ENCODE data around the gene NCK2.

The NCK2 gene

GRCh38 chr2:105779394-105779793 is 34.7 kb downstream of the NCK2 start:
- DNase-seq = no peak

DNA sequence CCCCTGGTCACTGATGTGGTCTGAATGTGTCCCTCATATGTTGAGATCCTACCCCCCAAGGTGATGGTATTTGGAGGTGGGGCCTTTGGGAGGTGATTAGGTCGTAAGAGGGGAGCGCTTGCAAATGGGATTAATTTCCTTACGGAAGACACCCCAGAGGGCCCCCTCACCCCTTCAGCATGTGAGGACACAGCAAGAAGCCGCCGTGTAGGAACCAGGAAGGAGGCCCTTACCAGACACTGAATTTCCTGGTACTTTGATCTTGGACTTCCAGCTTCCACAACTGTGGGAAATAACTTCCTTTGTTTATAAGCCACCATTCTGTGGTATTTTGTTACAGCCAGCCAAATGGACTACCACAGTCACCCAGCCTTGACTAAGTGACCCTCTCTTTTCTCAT is 35.9 kb downstream of the NCK2 start:
- no peak for DNase-seq

DNA sequence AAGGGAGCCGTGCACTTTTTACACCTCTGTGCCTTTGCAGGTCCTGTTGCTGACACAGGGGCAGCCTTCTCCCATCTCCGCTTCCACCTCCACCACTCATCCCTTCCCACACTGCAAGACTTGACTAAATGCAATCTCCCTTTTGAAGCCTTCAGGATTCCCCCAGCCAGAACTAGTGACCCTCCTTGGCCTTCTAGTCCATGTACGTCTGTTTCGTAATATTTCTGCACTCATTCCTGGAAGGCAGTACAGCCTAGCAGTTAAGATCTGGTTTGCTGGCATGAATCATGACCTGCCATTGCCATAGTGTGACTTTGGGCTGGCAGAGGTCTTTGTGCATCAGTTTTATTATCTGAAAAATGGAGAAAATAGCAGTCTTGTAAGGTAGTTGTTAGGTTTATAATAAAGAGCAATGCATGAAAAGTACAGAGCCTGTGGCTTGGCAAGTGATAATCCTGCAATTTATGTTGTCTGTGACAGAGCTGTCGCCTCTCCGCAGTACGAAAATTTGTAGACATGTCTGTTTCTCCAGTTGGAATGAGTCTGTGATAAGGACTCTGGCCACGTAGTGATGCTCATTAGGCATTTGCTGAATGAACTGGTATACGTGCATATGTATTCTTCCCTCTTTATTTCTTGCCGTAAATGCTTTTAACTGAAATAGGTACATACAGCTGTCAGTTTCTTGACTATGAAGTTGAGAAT is 36.7 kb downstream of the NCK2 start:
- no peak for DNase-seq

- no peak for DNase-seq
These were observed 37.4 kb downstream of the NCK2 start for GRCh38 chr2:105782123-105782522.

DNA sequence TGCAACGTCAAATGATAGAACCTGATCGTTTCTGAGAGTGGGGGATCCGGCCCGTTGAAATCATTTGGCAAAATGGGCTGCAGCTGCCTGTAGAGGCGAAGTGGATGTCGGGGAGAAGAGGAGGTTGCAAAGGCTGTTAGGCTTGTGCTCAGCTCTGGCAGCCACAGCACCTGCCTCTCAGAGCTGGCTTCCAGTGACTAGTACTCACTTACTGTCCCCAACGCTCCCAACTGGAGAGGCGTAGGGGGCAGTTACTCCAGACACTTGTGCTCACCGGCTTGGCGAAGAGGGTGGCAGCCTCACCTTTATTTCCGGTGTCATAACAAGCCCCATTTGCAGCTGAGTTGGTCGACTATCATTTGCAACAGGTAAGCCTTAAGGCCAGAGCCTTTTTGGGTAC is 37.9 kb downstream of the NCK2 start:
- no peak for DNase-seq

- no peak for DNase-seq
These were observed 38.5 kb downstream of the NCK2 start for GRCh38 chr2:105783151-105783738.

GRCh38 chr2:105783972-105784371 is 39.3 kb downstream of the NCK2 start:
- no peak for DNase-seq

GRCh38 chr2:105784589-105784988 is 39.9 kb downstream of the NCK2 start:
- no peak for DNase-seq

DNA sequence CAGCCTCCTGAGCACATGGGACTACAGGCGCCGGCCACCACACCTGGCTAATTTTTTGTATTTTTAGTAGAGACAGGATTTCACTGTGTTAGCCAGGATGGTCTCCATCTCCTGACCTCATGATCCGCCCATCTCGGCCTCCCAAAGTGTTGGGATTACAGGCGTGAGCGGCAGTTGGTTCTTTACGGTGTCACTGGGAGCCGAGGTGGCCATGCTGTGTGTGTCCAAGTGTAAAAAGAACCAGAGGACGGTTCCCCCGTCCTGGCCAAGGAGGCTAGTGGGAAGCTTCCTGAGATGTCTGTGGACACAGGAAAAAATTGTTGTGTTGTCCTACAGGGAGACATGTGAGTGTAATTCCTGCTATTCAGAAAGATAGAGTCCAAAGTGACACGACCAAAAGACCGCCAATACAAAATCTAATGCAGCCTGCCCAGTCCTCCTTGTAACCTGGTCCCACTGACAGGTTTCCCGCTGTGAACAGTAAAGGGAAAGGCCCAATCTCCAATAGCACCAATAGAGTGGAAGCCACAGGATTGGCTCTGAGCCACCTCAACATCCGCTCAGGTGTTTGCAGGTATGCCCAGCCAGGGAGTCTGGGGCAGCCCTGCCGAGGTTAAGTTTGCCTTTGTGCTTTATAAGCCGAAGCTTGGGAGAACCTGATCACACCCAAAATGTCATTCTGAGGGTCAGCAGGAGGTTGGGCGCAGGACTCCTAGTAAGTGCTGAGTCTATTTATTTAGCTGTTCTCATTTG is 40.6 kb downstream of the NCK2 start:
- no peak for DNase-seq

GRCh38 chr2:105786231-105787230 is 41.8 kb downstream of the NCK2 start:
- DNase-seq = no peak

DNA sequence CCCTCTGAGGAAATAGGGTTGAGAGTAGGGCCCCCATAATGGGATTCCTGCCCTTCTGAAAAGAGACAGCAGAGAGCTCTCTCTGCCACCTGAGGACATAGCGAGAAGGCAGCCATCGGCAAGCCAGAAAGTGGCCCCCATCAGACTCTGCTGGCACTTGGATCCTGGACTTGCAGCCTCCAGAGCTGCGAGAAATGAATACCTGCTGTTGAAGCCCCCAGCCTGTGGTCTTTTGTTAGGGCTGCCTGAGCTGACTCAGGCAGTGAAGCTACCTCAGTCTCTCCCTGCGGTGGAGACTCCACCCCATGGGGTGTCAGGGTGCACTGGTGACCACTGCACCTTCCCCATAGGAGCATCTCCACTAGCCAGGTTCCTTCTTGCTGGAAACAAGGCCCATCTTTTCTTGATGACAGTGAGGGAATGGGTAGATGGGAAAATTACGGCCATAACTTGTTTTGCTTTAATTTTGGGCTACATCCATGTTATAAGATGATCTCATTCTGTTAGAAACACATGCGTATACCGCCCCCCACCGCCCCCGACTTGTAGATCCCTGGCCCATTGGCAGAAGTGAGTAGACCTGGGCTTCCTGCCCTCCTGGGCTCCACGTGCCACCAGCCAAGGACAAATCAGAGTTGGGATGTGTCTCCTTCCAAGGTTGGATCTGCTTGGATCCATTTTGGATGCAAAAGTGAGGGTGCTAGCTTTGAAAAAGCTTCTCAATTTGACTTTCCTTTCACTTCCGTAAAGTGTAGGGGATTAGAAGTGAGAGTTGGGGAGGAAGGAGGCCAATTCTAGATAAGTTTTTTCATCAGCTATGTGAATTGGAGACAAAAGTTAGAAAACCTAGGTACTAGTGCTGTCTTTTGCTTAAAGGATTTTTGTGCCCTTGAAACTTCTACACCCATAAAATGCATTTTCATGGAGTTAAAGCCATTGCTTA is 42.9 kb downstream of the NCK2 start:
- no peak for DNase-seq

- DNase-seq = no peak
These were observed 44.1 kb downstream of the NCK2 start for GRCh38 chr2:105788670-105789290.

DNA sequence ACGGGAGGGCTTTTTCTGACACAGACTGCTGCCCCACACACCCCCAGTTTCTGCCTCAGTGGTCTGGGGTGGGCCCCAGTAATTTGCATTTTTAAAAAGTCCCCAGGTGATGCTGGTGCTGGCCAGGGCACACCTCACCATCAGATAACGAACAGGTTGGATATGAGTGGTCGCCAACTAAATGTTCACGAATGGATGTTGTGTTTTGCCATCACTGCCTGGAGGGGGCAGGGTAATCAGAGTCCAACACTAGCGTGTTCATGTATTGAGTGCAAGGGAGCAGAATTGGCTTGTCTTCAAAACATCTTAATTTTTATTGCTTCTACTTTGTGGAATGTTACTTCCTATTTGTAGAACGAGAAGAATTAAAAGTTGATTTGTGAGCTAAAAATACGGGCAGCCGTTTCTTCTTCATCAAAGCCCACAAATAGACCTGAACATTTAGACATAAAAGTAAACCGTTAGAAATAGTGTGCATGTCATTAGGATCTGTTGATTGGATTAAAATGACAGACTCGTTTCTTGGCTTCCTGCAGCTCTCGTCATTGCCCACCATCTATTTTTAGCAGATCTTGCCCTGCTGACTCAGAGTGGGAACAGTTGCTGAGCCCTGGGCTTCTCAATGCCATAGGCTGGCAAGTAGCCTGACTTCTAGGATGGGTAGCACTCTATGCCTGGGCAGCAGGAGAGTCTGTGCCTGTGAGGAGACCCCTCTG is 45.2 kb downstream of the NCK2 start:
- DNase-seq = no peak

DNA sequence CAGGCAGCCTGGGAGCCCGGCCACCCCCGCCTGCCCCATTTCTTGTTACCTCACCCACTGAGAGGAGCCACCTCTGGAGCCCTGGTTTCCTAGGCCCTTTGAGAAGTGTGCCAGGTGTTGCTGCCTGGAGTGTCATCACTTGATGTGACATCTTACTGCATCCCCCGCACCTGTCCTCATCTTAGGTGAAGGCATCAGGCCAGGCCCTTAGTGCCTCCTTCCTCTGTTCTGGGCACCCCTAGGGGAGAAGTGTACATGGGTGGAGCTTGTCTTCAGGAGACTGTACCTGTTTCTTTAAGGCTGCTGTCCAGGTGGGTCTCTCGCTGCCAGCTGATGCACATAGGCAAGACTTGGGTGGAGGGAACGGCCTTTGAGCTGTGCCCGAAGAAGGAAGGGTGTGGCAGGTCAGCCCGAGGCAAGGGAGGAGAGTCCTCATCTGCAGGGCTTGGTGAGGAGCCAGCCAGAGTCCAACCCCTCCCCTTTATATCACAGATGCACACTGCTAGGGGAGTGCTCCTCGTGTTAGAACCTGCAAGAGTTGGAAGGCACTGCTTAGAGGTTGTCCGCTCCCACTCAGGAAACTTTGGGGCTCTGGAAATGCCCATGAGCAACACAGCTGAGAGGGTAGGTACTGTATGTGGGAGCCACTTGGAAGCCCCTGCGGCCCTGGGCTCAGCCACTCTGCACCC is 45.9 kb downstream of the NCK2 start:
- no peak for DNase-seq

DNA sequence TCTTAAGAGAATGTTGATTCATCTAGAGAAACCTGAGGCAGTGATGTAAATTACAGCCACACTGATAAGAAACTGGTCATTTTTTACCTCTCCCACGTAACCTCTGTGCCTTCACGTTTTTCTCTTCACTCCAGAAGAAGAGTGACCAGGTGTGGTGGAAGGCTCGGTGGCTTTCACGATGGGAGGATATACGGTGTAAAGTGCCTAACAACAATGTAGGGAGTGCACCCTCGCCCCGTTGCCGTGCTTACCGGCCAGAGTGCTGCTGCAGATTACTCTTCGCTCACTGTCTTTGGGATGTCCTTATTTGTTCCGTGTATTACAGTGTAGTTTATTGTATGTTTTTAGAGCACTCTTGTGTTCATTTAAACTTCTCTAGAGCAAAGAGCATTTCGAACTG is 46.5 kb downstream of the NCK2 start:
- DNase-seq = no peak

GRCh38 chr2:105792561-105792960 is 47.8 kb downstream of the NCK2 start:
- no peak for DNase-seq

DNA sequence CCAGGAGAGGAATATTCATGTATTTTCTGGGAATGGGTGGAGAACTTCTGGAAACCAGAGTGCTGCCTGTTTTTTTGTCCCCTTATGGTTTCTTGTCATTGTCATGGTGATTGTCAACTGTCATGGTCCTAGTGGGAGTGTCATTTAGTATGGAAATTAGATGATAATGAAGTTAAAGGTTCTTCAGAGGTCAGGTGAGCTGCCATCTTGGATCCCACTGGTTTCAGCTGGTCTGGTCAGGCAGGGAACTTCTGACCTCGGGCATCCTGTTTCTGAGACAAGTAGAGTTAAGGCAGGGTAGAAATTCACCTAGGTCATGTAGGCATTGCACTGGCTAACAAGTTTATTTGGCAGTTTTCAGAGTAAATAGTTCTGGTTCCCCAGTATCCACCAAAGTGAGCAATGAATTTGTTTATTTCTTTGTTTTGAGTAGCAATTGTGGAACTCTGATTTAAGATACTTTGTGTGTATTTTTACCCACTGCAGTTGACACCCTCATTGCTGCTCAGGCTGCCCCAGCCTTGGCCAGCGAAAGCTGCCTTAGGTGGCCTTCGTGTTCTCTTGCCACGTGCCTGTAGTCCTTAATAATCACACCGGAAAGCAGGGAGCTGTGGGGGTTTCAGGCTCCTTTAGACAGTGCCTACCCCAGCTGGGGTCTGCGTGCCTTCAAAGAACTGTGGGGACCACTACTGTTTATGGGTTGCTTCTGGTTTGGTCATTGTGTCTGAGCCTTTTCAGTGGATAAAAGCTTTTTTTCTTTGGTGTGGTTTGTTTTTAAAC is 48.7 kb downstream of the NCK2 start:
- DNase-seq = no peak

DNA sequence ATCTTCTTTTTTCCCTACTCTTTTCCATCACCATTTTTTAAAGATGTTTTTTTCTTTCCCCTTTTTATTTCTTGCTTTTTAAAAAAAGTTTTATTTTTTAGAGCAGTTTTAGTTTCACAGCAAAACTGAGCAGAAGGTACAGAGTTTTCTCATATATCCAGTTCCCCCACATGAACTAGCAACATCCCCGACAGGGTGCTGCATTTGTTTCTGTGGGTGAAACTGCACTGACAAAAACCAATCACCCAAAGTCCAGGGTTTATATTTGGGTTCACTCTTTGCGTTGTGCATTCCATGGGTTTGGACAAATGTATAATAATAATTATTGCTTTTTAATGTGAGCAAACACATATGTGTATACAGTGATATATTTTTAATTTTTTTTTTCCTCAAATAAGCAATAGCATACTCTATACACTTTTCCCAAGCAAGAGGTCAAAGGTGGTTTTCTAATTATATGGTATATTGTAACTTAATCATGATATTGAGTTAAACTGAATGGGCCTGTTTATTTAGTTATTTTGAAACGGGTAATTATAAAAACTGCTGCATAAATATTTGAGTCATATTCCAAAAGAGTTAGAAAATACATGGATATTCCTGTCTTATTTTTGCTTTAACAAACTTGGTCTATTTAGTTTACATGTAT is 50.3 kb downstream of the NCK2 start:
- no peak for DNase-seq

- no peak for DNase-seq
These were observed 50.8 kb downstream of the NCK2 start for GRCh38 chr2:105795575-105795934.
